GM12875 (cell line): ENCODE results near the gene SLC30A1.

ENCODE experiments used
- H3K4me3 ChIP-seq: one replicate; pipeline ENCODE4 v1.5.1; 2011; ENCODE audit warnings: low read depth, low read length, control low read depth
- TF ChIP-seq, protein P1 (sequence below): IDR thresholded peaks from 2 replicates; pipeline ENCODE4 v1.5.1; 2011; ENCODE audit warnings: low read depth, mild to moderate bottlenecking, control low read depth, inconsistent platforms, low read length, moderate library complexity, borderline replicate concordance; ENCODE audit not compliant: insufficient read depth

The SLC30A1 gene

DNA sequence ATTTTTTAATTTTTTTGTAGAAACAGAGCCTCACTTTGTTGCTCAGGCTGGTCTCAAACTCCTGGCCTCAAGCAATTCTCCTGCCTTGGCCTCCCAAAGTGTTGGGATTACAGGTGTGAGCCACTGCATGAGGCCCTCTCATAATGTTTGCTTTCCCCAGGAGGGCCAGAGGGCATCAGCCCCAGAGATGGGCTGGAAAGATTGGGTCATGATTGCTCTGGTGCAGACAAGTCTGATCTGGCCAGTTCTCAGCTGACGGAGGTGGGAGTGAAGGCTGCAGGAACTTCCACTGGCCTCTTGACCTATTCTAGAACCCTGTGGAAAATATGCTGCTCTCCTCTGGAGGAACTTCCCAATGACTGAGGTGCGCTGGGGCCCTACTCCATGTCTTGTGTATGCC is 43.6 kb downstream of the SLC30A1 start:
- H3K4me3 ChIP-seq: no peak overlapping the region
- TF ChIP-seq, protein P1, sequence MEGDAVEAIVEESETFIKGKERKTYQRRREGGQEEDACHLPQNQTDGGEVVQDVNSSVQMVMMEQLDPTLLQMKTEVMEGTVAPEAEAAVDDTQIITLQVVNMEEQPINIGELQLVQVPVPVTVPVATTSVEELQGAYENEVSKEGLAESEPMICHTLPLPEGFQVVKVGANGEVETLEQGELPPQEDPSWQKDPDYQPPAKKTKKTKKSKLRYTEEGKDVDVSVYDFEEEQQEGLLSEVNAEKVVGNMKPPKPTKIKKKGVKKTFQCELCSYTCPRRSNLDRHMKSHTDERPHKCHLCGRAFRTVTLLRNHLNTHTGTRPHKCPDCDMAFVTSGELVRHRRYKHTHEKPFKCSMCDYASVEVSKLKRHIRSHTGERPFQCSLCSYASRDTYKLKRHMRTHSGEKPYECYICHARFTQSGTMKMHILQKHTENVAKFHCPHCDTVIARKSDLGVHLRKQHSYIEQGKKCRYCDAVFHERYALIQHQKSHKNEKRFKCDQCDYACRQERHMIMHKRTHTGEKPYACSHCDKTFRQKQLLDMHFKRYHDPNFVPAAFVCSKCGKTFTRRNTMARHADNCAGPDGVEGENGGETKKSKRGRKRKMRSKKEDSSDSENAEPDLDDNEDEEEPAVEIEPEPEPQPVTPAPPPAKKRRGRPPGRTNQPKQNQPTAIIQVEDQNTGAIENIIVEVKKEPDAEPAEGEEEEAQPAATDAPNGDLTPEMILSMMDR: no peak

DNA sequence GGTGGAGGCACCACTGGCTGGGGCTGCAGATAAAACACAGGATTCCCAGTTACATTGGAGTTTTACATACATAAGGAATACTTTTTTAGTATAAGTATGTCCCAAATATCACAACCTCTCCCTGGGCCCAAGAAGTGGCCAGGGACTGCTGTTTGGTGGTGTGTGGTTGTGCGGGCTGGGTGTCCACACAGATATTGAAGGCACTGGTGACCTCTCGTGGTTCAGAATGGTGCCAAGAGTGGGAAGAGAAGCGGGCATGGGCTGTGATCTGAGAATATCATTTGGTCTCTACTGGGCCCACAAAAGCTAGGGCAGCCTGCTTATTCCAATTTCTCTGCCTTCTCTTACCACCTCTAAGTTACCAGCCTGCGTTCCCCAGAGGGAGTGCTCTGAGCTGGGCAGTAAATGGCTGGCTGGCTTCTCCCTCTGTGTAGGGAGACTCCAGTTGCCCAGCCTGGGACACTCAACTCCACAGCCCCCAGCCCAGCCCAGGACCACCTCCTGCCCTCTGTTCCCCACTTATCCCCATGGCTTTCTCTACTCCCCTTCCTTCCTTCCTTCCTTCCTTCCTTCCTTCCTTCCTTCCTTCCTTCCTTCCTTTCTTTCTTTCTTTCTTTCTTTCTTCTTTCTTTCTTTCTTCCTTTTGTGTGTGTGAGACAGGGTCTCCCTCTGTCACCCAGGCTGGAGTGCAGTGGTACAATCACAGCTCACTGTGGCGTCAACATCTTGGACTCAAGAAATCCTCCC is 44.2 kb downstream of the SLC30A1 start:
- TF ChIP-seq, protein P1: no peak
- no peak overlapping the region for H3K4me3 ChIP-seq

DNA sequence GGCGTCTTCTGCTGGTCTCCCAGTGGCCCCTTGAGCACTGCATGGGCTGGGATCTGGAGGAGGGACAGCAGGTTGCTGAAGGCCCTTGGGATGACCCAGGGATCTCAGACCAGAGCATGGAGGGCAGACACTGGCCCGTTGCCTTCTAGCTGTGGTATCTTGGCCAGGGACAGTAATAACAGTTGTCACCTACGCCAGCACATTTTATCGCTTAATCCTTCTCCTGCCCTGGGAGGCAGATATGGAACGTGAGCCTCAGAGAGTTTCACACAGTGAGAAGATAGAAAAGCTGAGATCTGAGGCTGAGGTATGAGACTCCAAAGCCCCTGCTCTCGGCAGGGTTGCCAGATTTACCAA is 46.9 kb downstream of the SLC30A1 start:
- TF ChIP-seq, protein P1: no peak
- no peak overlapping the region for H3K4me3 ChIP-seq

DNA sequence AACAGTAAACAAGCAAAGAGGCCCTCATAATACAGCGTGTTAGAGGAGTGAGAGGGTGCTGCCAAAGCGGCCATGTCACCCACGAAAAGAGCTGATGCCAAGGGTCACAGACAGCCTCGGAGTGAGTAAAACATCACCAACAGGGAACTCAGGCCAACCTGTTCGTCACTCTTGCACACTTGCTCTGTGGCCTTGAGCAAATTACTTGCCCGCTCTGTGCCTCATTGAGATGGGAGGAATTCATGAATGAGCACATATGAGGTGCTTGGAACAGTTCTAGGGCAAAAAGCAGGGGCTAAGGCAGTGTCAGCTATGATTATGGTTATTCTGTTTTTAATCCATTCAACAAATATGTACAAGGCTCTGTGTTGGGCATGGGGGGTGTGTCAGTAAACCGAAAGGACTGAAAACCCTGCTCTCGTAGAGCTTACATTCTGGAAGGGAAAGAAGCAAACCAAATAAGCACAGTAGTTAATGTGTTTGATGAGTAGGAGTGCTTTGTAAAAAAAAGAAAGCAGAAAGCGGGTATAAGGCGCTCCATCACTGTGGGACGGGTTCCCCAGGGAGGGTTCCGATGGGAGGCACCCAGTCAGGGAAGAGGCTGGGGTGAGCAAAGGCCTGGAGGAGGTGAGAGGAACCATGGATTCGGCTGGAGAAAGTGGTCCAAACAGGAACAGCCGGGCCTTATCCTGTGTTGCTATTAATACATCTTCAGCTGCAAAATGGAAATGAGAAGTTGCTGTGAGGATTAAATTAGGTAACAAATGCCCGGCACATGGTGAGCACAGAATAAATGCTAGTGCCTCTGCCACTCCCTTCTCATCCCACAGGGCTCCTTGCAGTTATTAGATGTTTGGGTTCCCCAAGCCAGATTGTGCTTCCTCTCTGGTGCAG is 47.5 kb downstream of the SLC30A1 start:
- no peak overlapping the region for H3K4me3 ChIP-seq
- TF ChIP-seq, protein P1: no peak

DNA sequence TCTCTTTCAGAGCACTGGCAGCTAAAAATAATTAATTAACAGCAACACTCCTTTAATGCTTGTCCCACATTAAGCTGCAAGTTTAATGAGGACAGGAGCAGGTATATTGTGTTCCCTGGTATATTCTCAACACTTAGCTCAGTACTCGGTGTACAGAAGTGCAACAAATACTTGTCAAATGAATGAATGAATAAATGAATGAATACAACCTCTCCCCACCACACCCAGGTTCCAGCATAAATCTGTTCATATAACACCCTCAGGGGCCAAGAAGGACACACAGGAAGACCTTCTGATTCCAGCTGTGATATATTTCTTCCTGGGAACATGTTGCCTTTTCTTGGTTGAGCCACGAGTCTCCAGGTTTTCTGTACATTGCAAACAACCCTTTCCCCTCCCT is 48.9 kb downstream of the SLC30A1 start:
- TF ChIP-seq, protein P1: no peak
- no peak overlapping the region for H3K4me3 ChIP-seq

DNA sequence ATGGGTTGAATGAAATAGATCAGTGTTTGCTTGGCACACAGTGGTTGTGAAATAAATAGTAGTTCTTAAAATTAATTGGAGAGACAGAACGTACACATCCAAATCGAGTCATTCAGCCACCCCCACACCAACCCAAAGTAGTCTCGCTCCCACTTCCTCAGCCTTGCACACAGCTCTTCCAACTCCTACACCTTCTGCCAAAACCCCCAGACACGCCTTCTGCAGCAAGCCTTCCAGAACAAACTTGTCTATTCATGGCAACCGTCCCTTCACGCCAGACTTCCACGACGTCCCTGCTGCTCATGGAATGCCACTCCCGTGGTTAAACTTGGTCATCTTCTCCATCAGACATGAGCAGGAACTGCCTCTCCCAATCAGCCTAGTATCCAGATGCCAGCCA is 49.5 kb downstream of the SLC30A1 start:
- TF ChIP-seq, protein P1: no peak
- no peak overlapping the region for H3K4me3 ChIP-seq

DNA sequence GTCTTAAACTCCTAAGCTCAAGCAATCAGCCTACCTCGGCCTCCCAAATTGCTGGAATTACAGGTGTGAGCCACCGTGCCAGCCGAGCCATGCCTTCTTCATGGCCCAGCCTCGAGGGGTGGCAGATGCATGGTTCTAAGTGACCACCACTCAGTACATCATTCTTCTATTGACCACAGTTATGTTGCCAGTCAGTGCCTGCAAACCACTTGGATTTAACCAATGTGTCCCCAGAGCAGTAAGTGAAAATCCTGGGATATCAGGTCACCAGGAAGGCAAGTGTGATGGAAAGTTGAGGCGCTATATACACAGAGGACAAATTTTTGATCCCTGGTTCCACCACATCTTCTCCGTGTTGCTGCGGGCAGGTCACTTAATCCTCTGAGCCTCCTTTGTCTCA is 50.0 kb downstream of the SLC30A1 start:
- TF ChIP-seq, protein P1: no peak
- no peak overlapping the region for H3K4me3 ChIP-seq
